Fibroblast of the aortic adventitia (primary cell): ENCODE measurements around the gene GPX8. TPM values are rescaled to one million over a fixed set of nuclear protein-coding genes. Genes with fewer than 3 reads are reported as not detected.

Experiments
- DNase-seq: peaks from one replicate; pipeline ENCODE4 v3.0.0-alpha.2; 2010; ENCODE audit warnings: low read depth
- H3K4me3 ChIP-seq: 2 replicates; pipeline ENCODE4 v1.5.1; 2011; ENCODE audit warnings: low read depth, mild to moderate bottlenecking, control low read depth, low read length, moderate library complexity
- CTCF ChIP-seq: IDR thresholded peaks from 2 replicates; pipeline ENCODE4 v1.5.1; 2011; ENCODE audit warnings: mild to moderate bottlenecking, low read length, control low read depth, inconsistent platforms; ENCODE audit not compliant: insufficient read depth
- total RNA-seq: library from RNA; depleted of rRNA; stranded (reverse); fragments of >200 nt; gene quantifications from 2 replicates; pipeline ENCODE4 v1.2.3, GENCODE V29; 2012; ENCODE audit warnings: low replicate concordance

Gene GPX8
- total RNA-seq, 1 donor, result 244 TPM

DNA sequence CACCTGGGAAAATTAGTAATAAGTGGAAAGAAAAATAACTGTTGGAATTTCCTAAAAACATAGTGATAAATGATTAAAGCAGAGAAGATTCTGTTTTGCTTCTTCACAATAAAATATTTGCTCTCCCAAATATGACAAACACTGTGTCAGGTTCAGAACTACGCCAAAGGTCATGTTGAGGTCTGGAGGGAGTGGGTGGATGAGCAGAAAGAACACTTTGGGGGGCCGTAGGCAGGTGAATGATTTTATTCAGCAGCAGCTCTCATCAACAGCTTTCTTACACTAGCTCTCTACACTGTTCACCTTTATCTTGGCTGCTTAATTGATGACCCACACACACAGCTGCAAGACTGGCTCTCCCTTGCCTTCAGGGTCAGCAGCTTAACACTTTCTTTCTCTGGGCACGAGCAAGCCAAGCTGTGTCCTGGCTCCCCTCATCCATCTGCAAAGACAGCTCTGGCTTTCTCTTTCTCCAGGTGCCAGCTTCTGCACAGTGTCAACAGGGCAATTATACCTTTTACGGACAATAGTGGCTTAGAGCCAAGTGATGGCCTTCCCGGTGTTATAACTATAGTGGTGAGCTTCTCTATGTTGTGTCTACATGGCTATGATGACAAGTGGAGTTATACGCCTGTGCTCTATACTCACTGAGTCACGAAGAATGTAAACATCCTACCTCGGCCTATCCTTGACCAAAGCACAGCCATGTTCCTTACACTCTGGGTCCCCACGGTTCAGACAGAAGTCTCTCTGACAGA is 18.9 kb upstream of the GPX8 start:
- DNase-seq, result no peak
- H3K4me3 ChIP-seq, result no peak overlapping the region
- TF ChIP-seq CTCF, result no peak

DNA sequence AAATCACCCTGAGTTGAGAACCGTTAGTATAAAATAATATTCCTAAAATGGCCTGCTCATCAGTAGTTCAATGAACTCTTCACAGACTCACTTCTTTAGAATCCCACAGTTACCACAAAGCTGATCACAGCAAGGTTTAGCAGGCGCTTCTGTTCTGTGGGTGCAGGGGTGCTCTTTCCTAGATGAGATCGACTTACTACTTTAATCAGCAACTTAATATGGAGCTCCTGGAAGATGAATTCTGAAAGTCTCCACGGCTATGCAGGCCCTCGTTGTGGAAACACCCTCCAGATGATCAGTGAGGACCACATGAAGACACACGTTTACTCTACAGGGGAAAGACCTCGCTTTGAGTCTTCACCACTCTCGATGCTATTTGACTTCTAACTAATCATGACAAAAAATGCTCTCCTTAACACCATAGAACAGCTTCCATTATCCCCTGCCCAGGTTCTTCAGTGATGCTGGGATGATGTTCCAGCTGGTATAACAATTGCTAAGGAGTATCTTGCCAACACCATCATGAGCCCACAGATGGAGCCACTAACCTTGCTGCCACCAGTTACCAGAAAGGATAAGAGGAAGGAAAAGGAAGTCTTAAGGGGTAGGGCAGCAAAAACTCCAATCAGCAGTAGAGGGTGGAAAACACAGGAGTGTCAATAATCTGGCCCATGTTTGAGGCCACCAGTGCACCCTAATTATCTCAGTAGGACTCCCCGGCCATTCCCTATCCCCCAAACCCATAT is 17.9 kb upstream of the GPX8 start:
- no peak for TF ChIP-seq CTCF
- no peak overlapping the region for H3K4me3 ChIP-seq
- DNase-seq, result no peak

DNA sequence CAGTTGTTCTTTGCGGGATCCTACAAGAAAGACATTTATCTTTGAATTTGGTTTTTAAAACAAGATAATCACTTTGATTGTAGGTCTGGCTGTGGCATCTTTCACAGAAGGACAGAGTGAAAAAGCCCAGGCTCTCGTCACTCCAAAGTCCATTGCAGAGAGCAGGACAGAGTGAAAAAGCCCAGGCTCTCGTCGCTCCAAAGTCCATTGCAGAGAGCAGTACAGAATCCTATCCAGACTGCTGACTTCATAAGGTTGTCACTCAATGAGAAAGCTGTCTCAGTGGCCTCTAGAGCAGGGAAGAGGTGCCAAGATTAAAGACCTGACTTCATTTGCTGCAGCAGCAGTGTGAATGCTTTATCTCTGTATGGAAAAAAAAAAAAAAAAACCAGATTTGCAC is 16.3 kb upstream of the GPX8 start:
- DNase-seq, result no peak
- TF ChIP-seq CTCF, result no peak

DNA sequence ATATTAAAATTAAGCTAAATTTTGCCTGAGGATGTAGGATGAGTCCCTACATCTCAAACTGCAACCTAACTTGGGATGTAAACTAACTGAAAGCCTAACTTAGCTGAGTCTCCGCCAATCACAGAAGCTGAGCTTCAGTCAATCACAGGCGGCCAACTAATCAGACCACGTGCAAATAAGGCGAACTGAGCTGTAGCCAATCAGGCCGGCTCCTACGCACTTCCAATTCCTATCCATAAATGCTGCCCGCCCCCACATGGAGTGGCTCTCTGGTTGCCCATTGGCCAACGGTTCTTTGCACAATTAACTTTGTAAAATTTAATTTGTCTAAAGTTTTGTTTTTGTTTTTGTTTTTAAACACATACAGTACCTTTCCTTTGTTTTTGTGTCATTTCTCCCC is 13.9 kb upstream of the GPX8 start:
- H3K4me3 ChIP-seq, result no peak overlapping the region
- TF ChIP-seq CTCF, result no peak
- DNase-seq, result no peak

More for the DNA sequence above, 16.3 kb upstream of the GPX8 start:
- no peak overlapping the region for H3K4me3 ChIP-seq

DNA sequence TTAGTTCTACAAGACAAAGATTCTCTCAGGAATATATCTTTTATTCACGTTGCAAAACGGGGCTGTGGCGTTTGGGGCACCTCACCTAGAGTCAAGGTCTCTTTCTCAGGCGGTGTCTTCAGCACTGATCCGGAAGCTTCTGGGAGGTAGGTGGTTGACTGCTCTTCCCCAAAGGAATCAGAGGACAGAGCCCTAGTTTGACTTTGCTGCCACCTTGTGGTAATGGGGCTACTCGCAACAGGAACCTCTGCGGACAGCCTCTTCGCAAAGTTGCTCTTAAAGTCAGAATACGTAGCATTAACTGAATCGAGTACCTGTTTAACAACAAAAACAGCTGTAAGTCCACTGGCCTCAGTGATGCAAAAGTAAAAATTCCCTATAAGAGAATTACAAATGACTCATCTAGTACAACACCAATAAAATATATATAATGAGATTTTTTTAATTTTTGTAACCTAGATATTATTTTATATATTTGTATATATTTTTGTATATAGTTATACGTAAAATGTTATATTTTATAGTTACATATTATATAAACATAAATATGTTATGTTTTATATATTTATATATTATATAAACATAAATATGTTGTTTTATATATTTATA is 13.3 kb upstream of the GPX8 start:
- TF ChIP-seq CTCF, result peak; percentile 99
- H3K4me3 ChIP-seq, result no peak overlapping the region
- DNase-seq, result peak; percentile 90

DNA sequence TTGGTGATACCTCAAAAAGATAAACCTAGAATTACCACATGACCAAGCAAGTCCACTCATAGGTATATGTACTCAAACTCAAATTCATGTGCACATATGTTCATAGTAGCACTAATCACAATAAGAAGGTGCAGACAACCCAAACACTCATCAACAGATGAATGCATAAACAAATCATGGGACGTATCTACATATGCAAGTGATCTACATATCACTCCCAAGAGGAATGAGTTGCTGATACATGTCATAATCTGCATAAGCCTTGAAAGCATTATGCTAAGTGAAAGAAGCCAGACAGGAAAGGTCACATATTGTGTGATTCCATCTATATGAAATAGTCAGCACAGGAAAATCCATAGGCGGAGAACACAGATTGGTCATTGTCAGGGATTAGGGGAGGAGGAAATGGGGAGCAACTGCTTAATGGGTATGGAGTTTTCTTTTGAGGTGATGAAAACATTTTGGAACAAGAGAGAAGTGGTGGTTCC is 10.6 kb upstream of the GPX8 start:
- TF ChIP-seq CTCF, result no peak
- H3K4me3 ChIP-seq, result no peak overlapping the region
- no peak for DNase-seq
